Tibial artery (tissue), 4 donors: ENCODE data around the gene CDKN2B-AS1.

Source experiments
- DNase-seq, 2 donors: peaks; one replicate each; pipeline ENCODE4 v3.0.0-alpha.2; 2019
- H3K27ac ChIP-seq, 2 donors: fragments of 200-600 bp; sonication (generic) in 1 of 2; 1 replicate in 1 of 2; 2 replicates in 1 of 2; pipeline ENCODE4 v1.5.1; 2018 to 2019; ENCODE audit warnings: mild to moderate bottlenecking in 1 of 2
- H3K27me3 ChIP-seq, 2 donors: fragments of 200-600 bp; sonication (generic) in 1 of 2; one replicate each; pipeline versions ENCODE4 v1.5.1 to v1.6.0; 2016 to 2019
- H3K36me3 ChIP-seq, 3 donors: fragments of 200-600 bp; sonication (generic) in 2 of 3; one replicate each; pipeline ENCODE4 v1.5.1; 2016 to 2019; ENCODE audit warnings: mild to moderate bottlenecking in 2 of 3
- H3K4me1 ChIP-seq, 4 donors: fragments of 200-600 bp; sonication (generic) in 2 of 4; 1 replicate in 3 of 4; 2 replicates in 1 of 4; pipeline ENCODE4 v1.5.1; 2016 to 2019
- H3K4me3 ChIP-seq, 2 donors: fragments of 200-600 bp; sonication (generic) in 1 of 2; 1 replicate in 1 of 2; 2 replicates in 1 of 2; pipeline ENCODE4 v1.5.1; 2018 to 2019; ENCODE audit warnings: mild to moderate bottlenecking in 2 of 2
- H3K9me3 ChIP-seq, 3 donors: fragments of 200-600 bp; sonication (generic) in 1 of 3; one replicate each; pipeline ENCODE4 v1.5.1; 2016 to 2019
- intact Hi-C: fragments of 100-400 bp; cut with DNase I; formaldehyde crosslinking; loops from one replicate; pipeline ENCODE4 v1.15.0; 2023; ENCODE audit warnings: low total_unique reads
- TF ChIP-seq, protein P1 (sequence below), 2 experiments: fragments of 200-600 bp in 1 of 2; fragments of 450-650 bp in 1 of 2; IDR thresholded peaks; one replicate each; pipeline ENCODE4 v1.5.1; 2017 to 2019; ENCODE audit warnings: antibody characterized with exemption in 2 of 2, mild to moderate bottlenecking in 1 of 2, moderate library complexity in 1 of 2

The CDKN2B-AS1 gene

DNA sequence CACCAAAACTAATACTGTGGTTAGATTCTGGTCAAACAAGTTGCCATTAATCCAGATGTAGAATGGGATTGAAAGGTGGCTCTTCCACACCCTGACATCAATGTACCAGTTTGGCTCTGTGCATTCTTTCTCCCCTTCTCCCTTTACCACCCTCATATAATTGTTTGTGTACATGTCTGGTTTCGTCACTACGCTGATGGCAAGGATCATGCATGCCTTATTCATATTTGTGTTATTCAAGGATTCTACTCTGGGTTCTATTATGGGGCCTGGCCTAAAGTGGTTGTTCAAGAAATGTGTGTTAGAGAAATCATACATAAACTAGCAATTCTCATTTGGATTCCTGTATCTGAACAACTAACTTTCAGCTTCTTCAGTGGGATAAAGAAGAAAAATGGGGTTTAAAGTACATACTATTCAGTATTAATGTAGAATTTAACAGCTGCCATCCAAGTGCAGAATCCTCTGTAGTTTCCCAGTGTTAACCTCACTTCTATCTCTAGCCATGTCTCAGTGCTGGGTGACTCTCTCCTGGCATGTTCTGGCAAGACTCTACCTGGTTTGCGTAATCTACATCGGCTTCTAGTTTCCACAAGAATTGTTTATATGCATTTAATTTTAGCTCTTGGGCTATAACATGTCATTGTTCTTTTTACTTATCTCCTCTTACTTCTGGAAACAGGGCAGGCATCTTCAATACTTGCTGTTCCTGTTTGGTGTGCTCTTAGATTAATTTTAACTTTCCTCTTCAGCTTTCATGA lies 42.5 kb downstream of the CDKN2B-AS1 start:
- no peaks in the 10 kb centered on the region for H3K27me3 ChIP-seq
- H3K27ac ChIP-seq: no peak overlapping the region
- TF ChIP-seq, protein P1, sequence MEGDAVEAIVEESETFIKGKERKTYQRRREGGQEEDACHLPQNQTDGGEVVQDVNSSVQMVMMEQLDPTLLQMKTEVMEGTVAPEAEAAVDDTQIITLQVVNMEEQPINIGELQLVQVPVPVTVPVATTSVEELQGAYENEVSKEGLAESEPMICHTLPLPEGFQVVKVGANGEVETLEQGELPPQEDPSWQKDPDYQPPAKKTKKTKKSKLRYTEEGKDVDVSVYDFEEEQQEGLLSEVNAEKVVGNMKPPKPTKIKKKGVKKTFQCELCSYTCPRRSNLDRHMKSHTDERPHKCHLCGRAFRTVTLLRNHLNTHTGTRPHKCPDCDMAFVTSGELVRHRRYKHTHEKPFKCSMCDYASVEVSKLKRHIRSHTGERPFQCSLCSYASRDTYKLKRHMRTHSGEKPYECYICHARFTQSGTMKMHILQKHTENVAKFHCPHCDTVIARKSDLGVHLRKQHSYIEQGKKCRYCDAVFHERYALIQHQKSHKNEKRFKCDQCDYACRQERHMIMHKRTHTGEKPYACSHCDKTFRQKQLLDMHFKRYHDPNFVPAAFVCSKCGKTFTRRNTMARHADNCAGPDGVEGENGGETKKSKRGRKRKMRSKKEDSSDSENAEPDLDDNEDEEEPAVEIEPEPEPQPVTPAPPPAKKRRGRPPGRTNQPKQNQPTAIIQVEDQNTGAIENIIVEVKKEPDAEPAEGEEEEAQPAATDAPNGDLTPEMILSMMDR (IDR thresholded peaks at IDR 0.05): no peak
- no peak overlapping the region for H3K4me3 ChIP-seq
- no peaks in the 10 kb centered on the region for H3K36me3 ChIP-seq
- no peaks in the 10 kb centered on the region for H3K4me1 ChIP-seq
- DNase-seq: no peak
- no peaks in the 10 kb centered on the region for H3K9me3 ChIP-seq
- intact Hi-C loops: no loop called here

DNA sequence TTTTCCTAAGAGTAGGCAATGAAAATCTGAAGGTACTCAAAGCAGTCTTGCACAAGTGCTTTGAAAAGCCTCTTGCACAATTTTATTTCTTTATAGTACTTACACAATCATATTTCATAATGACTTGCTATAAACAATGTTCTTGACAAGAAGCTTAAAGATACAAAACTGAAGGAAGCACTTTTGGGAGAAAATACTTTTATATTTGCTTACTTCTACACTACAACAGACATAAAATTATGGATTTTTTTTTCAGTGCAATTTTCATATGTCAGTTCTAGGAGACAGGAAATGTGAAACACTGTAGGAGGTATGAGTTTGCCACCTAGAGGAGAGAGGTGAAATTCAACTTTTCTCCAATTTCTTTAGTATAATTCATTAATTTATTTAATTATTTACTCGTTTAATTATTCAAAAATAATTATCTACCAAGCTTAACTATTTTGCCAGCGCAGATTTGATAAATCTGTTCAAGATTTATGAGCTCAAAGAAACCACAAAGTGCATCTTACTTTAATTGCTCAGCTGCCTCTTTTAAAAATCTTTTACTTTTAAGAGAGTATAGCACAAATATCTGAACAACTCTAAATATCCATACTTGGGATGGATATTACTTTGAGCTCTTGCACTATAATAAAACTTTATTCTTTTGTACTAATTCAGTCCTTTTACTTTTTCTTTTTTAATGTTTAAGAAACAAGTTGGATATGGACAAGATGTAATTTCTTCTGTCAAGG lies 43.5 kb downstream of the CDKN2B-AS1 start:
- no peak overlapping the region for H3K4me3 ChIP-seq
- intact Hi-C loops: no loop called here
- H3K36me3 ChIP-seq: no peaks in the 10 kb centered on the region
- no peaks in the 10 kb centered on the region for H3K4me1 ChIP-seq
- no peak overlapping the region for H3K27ac ChIP-seq
- H3K9me3 ChIP-seq: no peaks in the 10 kb centered on the region
- no peak for DNase-seq
- no peaks in the 10 kb centered on the region for H3K27me3 ChIP-seq
- TF ChIP-seq, protein P1 (IDR thresholded peaks at IDR 0.05): peak; percentile 24 to 30

DNA sequence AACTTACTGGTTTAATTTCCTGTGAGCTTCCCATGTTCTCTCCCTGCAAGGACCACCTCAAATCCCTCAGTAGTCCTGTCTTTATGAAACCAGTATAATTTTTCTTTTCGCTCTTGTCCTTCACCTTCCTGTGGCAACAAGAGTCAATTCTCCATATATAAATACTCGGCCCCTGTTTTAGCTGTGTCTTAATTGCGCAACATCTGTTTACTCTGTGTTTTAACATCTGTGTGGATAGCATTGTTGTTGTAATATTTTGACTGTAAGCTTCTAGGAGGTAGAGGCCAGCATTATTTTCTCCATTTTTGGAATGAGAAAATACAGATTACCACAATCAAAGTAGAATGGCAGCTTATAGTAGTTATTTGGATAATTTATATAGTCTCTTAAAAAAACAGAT lies 44.7 kb downstream of the CDKN2B-AS1 start:
- Histone ChIP-seq H3K4me1 (no peaks in the 10 kb centered on the region), H3K27me3 (no peaks in the 10 kb centered on the region), H3K27ac (no peak overlapping the region), H3K4me3 (no peak overlapping the region), H3K36me3 (no peaks in the 10 kb centered on the region), H3K9me3 (no peaks in the 10 kb centered on the region)
- TF ChIP-seq, protein P1 (IDR thresholded peaks at IDR 0.05): no peak
- no peak for DNase-seq
- intact Hi-C loops: no loop called here

DNA sequence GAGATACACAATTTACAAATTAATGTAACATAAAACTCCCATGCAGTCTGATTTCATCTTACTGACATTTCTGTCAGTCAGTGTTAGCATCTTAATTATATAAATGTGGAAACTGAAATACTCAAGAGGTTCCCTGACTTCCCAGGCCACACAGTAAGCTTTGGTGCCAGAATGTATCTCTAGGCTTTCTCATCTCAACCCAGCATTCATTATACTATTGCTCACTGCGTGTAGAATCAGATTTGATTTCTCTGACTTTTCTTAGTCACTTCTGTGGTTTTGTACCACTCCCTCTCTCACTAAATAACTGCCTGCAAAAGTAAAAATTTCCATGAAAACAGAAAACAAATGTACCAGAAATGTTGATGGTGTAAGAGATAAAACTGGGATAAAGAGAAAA lies 46.2 kb downstream of the CDKN2B-AS1 start:
- TF ChIP-seq, protein P1 (IDR thresholded peaks at IDR 0.05): no peak
- intact Hi-C loops: no loop called here
- Histone ChIP-seq H3K36me3 (no peaks in the 10 kb centered on the region), H3K27ac (no peak overlapping the region), H3K27me3 (no peaks in the 10 kb centered on the region), H3K4me3 (no peak overlapping the region), H3K9me3 (no peaks in the 10 kb centered on the region), H3K4me1 (no peaks in the 10 kb centered on the region)
- DNase-seq: no peak

DNA sequence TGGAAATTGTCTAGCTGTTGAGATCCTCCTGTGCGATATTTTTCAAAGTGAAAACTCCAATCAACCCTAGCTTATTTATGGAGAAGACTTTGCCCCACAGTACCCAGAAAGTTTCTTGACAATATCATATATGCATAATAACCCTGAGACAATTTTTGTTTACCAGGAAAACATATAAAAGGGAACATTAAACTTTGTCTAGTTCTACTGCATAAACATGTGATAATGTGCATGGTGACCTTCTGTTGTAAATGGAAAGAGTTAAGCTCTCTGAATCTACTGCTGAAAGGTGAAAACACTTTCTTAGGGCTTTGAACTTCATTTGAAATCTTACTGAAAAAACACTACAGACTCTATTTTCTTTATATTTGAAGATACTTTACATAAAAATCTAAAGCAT lies 46.8 kb downstream of the CDKN2B-AS1 start:
- TF ChIP-seq, protein P1 (IDR thresholded peaks at IDR 0.05): no peak
- Histone ChIP-seq H3K27ac (no peak overlapping the region), H3K4me3 (no peak overlapping the region), H3K9me3 (no peaks in the 10 kb centered on the region), H3K36me3 (no peaks in the 10 kb centered on the region), H3K4me1 (no peaks in the 10 kb centered on the region), H3K27me3 (no peaks in the 10 kb centered on the region)
- no peak for DNase-seq
- intact Hi-C loops: no loop called here
